WTC11 (cell line): ENCODE measurements around the gene IMP3.

ENCODE experiments used
- NFYB ChIP-seq: sonication (generic); formaldehyde crosslinking; conservative IDR thresholded peaks from 2 replicates; pipeline ENCODE4 v1.8.0; 2022; ENCODE audit warnings: low read depth, missing genetic modification reagents
- SMAD3 ChIP-seq: sonication (generic); formaldehyde crosslinking; IDR thresholded peaks from 2 replicates; pipeline ENCODE4 v1.8.0; 2022; ENCODE audit warnings: missing genetic modification reagents, mild to moderate bottlenecking, borderline replicate concordance
- SMAD4 ChIP-seq: sonication (generic); formaldehyde crosslinking; IDR thresholded peaks from 2 replicates; pipeline ENCODE4 v1.8.0; 2022; ENCODE audit warnings: mild to moderate bottlenecking, missing genetic modification reagents
- SP1 ChIP-seq: sonication (generic); formaldehyde crosslinking; conservative IDR thresholded peaks from 2 replicates; pipeline ENCODE4 v1.8.1; 2022; ENCODE audit warnings: missing genetic modification reagents
- TP53 ChIP-seq: sonication (generic); formaldehyde crosslinking; IDR thresholded peaks from 2 replicates; pipeline ENCODE4 v1.8.1; 2023; ENCODE audit warnings: mild to moderate bottlenecking, missing genetic modification reagents
- ZNF232 ChIP-seq: sonication (generic); formaldehyde crosslinking; IDR thresholded peaks from 2 replicates; pipeline ENCODE4 v1.8.0; 2022; ENCODE audit warnings: mild to moderate bottlenecking, missing genetic modification reagents
- TF ChIP-seq, protein P1 (sequence below): fragments of 250-450 bp; sonication (Bioruptor Pico); IDR thresholded peaks from 2 replicates; pipeline ENCODE4 v1.9.0; 2021; ENCODE audit warnings: mild to moderate bottlenecking
- TF ChIP-seq, protein P2 (sequence below): fragments of 200-600 bp; IDR thresholded peaks from 2 replicates; pipeline ENCODE4 v1.8.0; 2022; ENCODE audit warnings: antibody characterized with exemption
- TF ChIP-seq, protein P3 (sequence below): sonication (generic); formaldehyde crosslinking; IDR thresholded peaks from 2 replicates; pipeline ENCODE4 v1.8.1; 2023; ENCODE audit warnings: mild to moderate bottlenecking, missing genetic modification reagents, moderate library complexity
- TF ChIP-seq, protein P4 (sequence below): sonication (generic); formaldehyde crosslinking; IDR thresholded peaks from 2 replicates; pipeline ENCODE4 v1.8.1; 2023; ENCODE audit warnings: mild to moderate bottlenecking, missing genetic modification reagents, borderline replicate concordance
- TF ChIP-seq, protein P5 (sequence below): sonication (generic); formaldehyde crosslinking; conservative IDR thresholded peaks from 2 replicates; pipeline ENCODE4 v1.8.1; 2022; ENCODE audit warnings: mild to moderate bottlenecking, missing genetic modification reagents

DNA sequence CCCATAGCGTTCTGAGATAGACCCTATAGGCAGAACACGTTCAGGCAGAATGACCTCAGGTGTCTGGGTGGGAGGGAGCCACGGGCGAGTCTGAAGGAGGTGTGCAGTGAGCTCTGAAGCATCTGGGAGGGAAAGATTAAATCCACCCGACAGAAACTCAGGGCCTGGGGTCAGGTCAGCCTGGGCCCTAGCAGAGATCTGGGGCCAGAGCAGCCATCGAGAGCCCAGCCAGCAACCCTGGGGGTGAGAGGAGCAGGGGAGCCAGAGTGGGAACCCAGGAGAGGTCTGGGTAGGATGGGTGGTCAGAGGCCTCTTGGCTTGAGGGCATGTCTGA is 29.8 kb upstream of the IMP3 start:
- TF ChIP-seq SMAD4 (no peak), SMAD3 (CRISPR knock-in tag) (no peak), NFYB (CRISPR knock-in tag) (no peak), SP1 (CRISPR knock-in tag) (no peak), ZNF232 (CRISPR knock-in tag) (no peak), TP53 (CRISPR knock-in tag) (no peak)
- TF ChIP-seq, protein P1, sequence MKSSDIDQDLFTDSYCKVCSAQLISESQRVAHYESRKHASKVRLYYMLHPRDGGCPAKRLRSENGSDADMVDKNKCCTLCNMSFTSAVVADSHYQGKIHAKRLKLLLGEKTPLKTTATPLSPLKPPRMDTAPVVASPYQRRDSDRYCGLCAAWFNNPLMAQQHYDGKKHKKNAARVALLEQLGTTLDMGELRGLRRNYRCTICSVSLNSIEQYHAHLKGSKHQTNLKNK = no peak
- TF ChIP-seq, protein P2, sequence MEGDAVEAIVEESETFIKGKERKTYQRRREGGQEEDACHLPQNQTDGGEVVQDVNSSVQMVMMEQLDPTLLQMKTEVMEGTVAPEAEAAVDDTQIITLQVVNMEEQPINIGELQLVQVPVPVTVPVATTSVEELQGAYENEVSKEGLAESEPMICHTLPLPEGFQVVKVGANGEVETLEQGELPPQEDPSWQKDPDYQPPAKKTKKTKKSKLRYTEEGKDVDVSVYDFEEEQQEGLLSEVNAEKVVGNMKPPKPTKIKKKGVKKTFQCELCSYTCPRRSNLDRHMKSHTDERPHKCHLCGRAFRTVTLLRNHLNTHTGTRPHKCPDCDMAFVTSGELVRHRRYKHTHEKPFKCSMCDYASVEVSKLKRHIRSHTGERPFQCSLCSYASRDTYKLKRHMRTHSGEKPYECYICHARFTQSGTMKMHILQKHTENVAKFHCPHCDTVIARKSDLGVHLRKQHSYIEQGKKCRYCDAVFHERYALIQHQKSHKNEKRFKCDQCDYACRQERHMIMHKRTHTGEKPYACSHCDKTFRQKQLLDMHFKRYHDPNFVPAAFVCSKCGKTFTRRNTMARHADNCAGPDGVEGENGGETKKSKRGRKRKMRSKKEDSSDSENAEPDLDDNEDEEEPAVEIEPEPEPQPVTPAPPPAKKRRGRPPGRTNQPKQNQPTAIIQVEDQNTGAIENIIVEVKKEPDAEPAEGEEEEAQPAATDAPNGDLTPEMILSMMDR = no peak
- TF ChIP-seq, protein P3, sequence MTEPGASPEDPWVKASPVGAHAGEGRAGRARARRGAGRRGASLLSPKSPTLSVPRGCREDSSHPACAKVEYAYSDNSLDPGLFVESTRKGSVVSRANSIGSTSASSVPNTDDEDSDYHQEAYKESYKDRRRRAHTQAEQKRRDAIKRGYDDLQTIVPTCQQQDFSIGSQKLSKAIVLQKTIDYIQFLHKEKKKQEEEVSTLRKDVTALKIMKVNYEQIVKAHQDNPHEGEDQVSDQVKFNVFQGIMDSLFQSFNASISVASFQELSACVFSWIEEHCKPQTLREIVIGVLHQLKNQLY (CRISPR knock-in tag) = no peak
- TF ChIP-seq, protein P4, sequence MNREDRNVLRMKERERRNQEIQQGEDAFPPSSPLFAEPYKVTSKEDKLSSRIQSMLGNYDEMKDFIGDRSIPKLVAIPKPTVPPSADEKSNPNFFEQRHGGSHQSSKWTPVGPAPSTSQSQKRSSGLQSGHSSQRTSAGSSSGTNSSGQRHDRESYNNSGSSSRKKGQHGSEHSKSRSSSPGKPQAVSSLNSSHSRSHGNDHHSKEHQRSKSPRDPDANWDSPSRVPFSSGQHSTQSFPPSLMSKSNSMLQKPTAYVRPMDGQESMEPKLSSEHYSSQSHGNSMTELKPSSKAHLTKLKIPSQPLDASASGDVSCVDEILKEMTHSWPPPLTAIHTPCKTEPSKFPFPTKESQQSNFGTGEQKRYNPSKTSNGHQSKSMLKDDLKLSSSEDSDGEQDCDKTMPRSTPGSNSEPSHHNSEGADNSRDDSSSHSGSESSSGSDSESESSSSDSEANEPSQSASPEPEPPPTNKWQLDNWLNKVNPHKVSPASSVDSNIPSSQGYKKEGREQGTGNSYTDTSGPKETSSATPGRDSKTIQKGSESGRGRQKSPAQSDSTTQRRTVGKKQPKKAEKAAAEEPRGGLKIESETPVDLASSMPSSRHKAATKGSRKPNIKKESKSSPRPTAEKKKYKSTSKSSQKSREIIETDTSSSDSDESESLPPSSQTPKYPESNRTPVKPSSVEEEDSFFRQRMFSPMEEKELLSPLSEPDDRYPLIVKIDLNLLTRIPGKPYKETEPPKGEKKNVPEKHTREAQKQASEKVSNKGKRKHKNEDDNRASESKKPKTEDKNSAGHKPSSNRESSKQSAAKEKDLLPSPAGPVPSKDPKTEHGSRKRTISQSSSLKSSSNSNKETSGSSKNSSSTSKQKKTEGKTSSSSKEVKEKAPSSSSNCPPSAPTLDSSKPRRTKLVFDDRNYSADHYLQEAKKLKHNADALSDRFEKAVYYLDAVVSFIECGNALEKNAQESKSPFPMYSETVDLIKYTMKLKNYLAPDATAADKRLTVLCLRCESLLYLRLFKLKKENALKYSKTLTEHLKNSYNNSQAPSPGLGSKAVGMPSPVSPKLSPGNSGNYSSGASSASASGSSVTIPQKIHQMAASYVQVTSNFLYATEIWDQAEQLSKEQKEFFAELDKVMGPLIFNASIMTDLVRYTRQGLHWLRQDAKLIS (CRISPR knock-in tag) = no peak
- TF ChIP-seq, protein P5, sequence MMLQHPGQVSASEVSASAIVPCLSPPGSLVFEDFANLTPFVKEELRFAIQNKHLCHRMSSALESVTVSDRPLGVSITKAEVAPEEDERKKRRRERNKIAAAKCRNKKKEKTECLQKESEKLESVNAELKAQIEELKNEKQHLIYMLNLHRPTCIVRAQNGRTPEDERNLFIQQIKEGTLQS (CRISPR knock-in tag) = no peak
